Breast epithelium (tissue), 3 donors: ENCODE measurements around the gene COX20.

Experiments used
- CTCF ChIP-seq, 3 donors: fragments of 450-650 bp; IDR thresholded peaks; one replicate each; pipeline ENCODE4 v1.5.1; 2016 to 2017; ENCODE audit warnings: antibody characterized with exemption in 3 of 3, mild to moderate bottlenecking in 3 of 3, moderate library complexity in 3 of 3
- POLR2A ChIP-seq: fragments of 450-650 bp; IDR thresholded peaks from one replicate; pipeline ENCODE4 v1.6.1; 2016; ENCODE audit warnings: antibody characterized with exemption, mild to moderate bottlenecking, moderate library complexity
- POLR2AphosphoS5 ChIP-seq, 3 donors: sonication (generic); formaldehyde crosslinking; IDR thresholded peaks; one replicate each; pipeline ENCODE4 v1.6.1; 2017; ENCODE audit warnings: antibody characterized with exemption in 3 of 3

GRCh38 chr1:244862354-244862698 lies 26.9 kb downstream of the COX20 start:
- no peak for TF ChIP-seq CTCF (IDR thresholded peaks at IDR 0.05)
- TF ChIP-seq POLR2A: no peak
- no peak for TF ChIP-seq POLR2AphosphoS5 (IDR thresholded peaks at IDR 0.05)
